T-cell (primary cell): ENCODE results near the gene TYSND1. TPM values are rescaled to one million over a fixed set of nuclear protein-coding genes. Genes with fewer than 3 reads are reported as not detected.

Experiments used
- ATAC-seq, 4 experiments: fragments of 200-7000 bp in 3 of 4; fragments of 150-1000 bp in 1 of 4; cut with Tn5 transposase; replicated peaks in 1 of 4; 1 replicate in 3 of 4; 2 replicates in 1 of 4; pipeline ENCODE4 v1.10.0; 2021; ENCODE audit warnings: moderate library complexity in 3 of 4, mild to moderate bottlenecking in 2 of 4, moderate number of reproducible peaks in 1 of 4
- CTCF ChIA-PET, 2 donors: fragments of 300-600 bp; sonication (Branson Sonifier 250); formaldehyde crosslinking; loops; one replicate each; lab custom pipeline; 2022; ENCODE audit warnings: antibody characterized with exemption in 2 of 2; lab: Charles Lee
- POLR2A ChIA-PET, 2 donors: fragments of 300-600 bp; sonication (Branson Sonifier 250); formaldehyde crosslinking; loops; one replicate each; lab custom pipeline; 2022; ENCODE audit warnings: antibody characterized with exemption in 2 of 2; lab: Charles Lee
- DNase-seq, 35 experiments: peaks; one replicate each; pipeline versions ENCODE4 v3.0.0 to v3.0.0-alpha.2; 2013 to 2023
- H3K27ac ChIP-seq: one replicate; pipeline ENCODE4 v1.5.1; 2013; ENCODE audit warnings: low read length
- H3K27me3 ChIP-seq, 2 experiments: replicated peaks in 1 of 2; 1 replicate in 1 of 2; 2 replicates in 1 of 2; pipeline versions ENCODE4 v1.6.1 to v1.7.0; 2013; ENCODE audit warnings: low read length in 1 of 2, mixed read lengths in 1 of 2; ENCODE audit not compliant: control insufficient read depth in 2 of 2, insufficient read depth in 2 of 2; ENCODE audit errors: extremely low read depth in 1 of 2
- H3K36me3 ChIP-seq, 2 donors: 1 replicate in 1 of 2; 2 replicates in 1 of 2; pipeline versions ENCODE4 v1.6.1 to v1.7.0; 2013; ENCODE audit warnings: low read length in 1 of 2; ENCODE audit not compliant: control insufficient read depth in 2 of 2, insufficient read depth in 1 of 2; ENCODE audit errors: extremely low read depth in 1 of 2
- H3K4me1 ChIP-seq, 2 experiments: 1 replicate in 1 of 2; 2 replicates in 1 of 2; pipeline versions ENCODE4 v1.6.1 to v1.7.0; 2013; ENCODE audit warnings: low read length in 2 of 2, mixed read lengths in 1 of 2; ENCODE audit not compliant: insufficient read depth in 2 of 2, control insufficient read depth in 1 of 2; ENCODE audit errors: extremely low read depth in 1 of 2
- H3K4me3 ChIP-seq, 2 donors: 1 replicate in 1 of 2; 2 replicates in 1 of 2; pipeline versions ENCODE4 v1.5.1 to v1.7.0; 2013; ENCODE audit warnings: mild to moderate bottlenecking in 2 of 2, low read length in 1 of 2, moderate library complexity in 1 of 2; ENCODE audit not compliant: control insufficient read depth in 1 of 2; ENCODE audit errors: extremely low read depth in 1 of 2
- H3K9me3 ChIP-seq: 2 replicates; pipeline ENCODE4 v1.7.0; 2013
- H3K27ac Mint-ChIP-seq, 2 donors: one replicate each; pipeline ENCODE4 v1.8.0; 2020 to 2021; ENCODE audit warnings: mild to moderate bottlenecking in 2 of 2, mixed read lengths in 2 of 2
- H3K27me3 Mint-ChIP-seq, 2 donors: one replicate each; pipeline ENCODE4 v1.8.0; 2021 to 2022; ENCODE audit warnings: mixed read lengths in 2 of 2
- H3K36me3 Mint-ChIP-seq: one replicate; pipeline ENCODE4 v1.8.0; 2021; ENCODE audit warnings: mixed read lengths
- H3K4me1 Mint-ChIP-seq, 3 donors: one replicate each; pipeline ENCODE4 v1.8.0; 2020 to 2022; ENCODE audit warnings: mixed read lengths in 3 of 3, mild to moderate bottlenecking in 1 of 3
- H3K4me3 Mint-ChIP-seq, 3 donors: one replicate each; pipeline ENCODE4 v1.8.0; 2020 to 2022; ENCODE audit warnings: mild to moderate bottlenecking in 3 of 3, mixed read lengths in 3 of 3, moderate library complexity in 3 of 3
- H3K9me3 Mint-ChIP-seq, 3 donors: one replicate each; pipeline ENCODE4 v1.8.0; 2020 to 2022; ENCODE audit warnings: mixed read lengths in 3 of 3
- WGBS: methylation state at CpG from one replicate; pipeline ENCODE4 v1.1.5; 2013; ENCODE audit warnings: missing lambda C conversion rate; ENCODE audit not compliant: insufficient coverage; 5-methylcytosine and 5-hydroxymethylcytosine counted together
- total RNA-seq, 35 experiments: library from RNA in 6 of 35; stranded (reverse) in 6 of 35; fragments of 120-200 nt in 1 of 35; gene quantifications; one replicate each; pipeline versions ENCODE4 v1.2.1 to v1.2.4 and lab custom pipeline; 2013 to 2026

The TYSND1 gene
- total RNA-seq, 5 donors from 2014 or later (not counting 1 experiment from before 2014, with no cell fraction given), result 18.3 to 41.0 (median 38.7) TPM

DNA sequence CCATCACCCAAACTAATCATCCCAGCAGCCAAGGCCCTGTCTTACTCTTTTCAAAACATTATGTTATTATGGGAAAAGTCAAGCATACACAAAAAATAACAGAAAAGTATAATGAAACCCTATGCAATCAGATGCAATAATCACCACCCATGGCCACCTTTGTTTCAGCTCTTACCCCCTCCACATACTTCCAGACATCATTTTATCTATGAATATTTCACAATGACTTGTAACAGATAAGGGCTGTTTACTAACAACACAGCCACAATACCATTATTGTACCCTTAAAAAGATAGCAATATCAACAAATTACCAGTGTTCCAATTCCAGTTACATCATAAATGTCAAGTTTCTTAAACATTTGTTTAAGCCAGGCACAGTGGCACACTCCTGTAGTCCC, 49.0 kb downstream of the TYSND1 start:
- H3K36me3 ChIP-seq, result peaks cover 0 to 57% of the 10 kb centered on the region in 2 donors
- ATAC-seq, result no peak
- H3K4me1 ChIP-seq, result peaks cover 12 to 23% of the 10 kb centered on the region in 2 experiments
- H3K27ac ChIP-seq, result no peak overlapping the region
- no peak overlapping the region for H3K4me3 ChIP-seq
- no peak for DNase-seq
- CTCF ChIA-PET, result no interaction called here
- no peaks in the 10 kb centered on the region for H3K27me3 ChIP-seq
- no peaks in the 10 kb centered on the region for H3K9me3 ChIP-seq
- peaks cover 32 to 42% (median 39%) of the 10 kb centered on the region in 3 donors for H3K4me1 Mint-ChIP-seq
- H3K36me3 Mint-ChIP-seq, result peaks cover 48% of the 10 kb centered on the region
- H3K4me3 Mint-ChIP-seq, result no peak overlapping the region
- no peak overlapping the region for H3K27ac Mint-ChIP-seq
- H3K27me3 Mint-ChIP-seq, result no peaks in the 10 kb centered on the region
- POLR2A ChIA-PET, result no interaction called here
- H3K9me3 Mint-ChIP-seq, result no peaks in the 10 kb centered on the region

DNA sequence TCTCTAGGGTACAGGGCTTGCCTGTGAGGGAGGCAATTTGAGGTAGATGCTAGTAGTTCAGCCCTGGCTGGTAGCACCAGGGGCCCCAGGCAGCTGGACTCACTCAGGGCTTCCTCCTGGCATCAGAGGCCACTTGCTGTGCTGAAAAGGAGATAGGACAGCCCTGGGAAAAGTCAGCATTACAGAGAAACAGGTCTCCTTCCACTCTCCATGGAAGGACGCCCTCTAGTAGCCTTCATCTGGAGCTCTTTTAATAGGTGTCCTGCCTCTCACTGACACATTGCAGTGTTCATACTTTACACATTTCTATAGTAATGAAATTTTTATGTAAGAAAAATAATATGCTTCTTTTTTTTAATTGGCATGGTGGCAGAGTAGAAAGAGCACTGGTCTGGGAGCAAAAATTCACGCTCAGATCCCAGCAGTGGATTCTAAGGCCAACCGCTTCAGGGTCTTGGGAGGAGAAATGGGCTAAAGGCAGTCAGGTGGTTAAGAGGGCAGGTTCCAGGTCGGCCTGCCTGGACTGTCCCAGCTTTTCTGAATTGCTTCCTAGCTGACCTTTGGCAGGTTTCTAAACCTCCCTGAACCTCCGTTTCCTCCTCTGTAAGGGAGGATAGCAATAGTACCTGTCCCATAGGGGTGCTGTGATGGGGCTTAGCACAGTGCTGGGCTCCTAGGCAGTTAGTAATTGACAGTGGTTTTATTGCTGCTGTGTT, 49.6 kb downstream of the TYSND1 start:
- ChIA-PET POLR2A (no interaction called here), CTCF (no interaction called here)
- H3K4me1 ChIP-seq, result peaks cover 13 to 29% of the 10 kb centered on the region in 2 experiments
- H3K27me3 Mint-ChIP-seq, result no peaks in the 10 kb centered on the region
- no peaks in the 10 kb centered on the region for H3K9me3 ChIP-seq
- H3K27ac ChIP-seq, result no peak overlapping the region
- no peak overlapping the region for H3K27ac Mint-ChIP-seq
- no peak overlapping the region for H3K4me3 ChIP-seq
- H3K36me3 ChIP-seq, result peaks cover 0 to 55% of the 10 kb centered on the region in 2 donors
- no peaks in the 10 kb centered on the region for H3K9me3 Mint-ChIP-seq
- DNase-seq (no peak), ATAC-seq (no peak)
- H3K4me1 Mint-ChIP-seq, result peaks cover 38 to 48% (median 45%) of the 10 kb centered on the region in 3 donors
- H3K4me3 Mint-ChIP-seq, result no peak overlapping the region
- H3K36me3 Mint-ChIP-seq, result peaks cover 44% of the 10 kb centered on the region
- WGBS, result 80% methylated on average over 2 of the region's 5 CpGs
- no peaks in the 10 kb centered on the region for H3K27me3 ChIP-seq

DNA sequence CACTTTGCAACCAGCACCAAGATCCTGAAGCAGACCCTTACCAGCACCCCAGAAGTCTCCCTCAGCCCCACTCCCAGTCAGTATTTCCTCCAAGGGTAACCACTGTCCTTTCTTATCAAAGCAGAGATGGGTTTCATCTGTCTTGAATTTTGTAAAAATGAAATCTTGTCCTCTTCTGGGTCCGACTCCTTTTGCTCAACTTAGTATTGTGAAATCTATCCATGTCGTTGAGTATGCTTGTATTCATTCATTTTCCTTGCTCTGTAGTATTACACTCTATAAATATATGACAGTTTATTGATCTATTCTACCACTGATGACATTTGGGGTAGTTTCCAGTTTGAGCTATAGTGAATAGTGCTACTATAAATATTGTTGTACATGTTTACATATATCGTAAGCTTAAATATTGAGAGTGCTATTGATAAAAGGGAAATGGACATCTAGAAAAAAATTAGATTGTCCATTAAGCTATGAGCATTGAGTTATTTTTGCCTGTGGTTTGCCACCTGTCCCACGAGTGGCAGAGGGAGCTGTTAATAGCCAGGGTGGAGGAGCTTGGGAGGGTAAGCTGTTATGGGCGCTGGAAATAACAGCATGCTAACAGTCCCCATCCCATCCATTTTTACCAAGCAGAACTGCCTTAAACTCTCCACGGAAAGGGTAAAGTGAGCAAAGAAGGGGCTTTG, 50.3 kb downstream of the TYSND1 start:
- Histone ChIP-seq H3K27ac (no peak overlapping the region), H3K27me3 (no peaks in the 10 kb centered on the region), H3K4me3 (no peak overlapping the region), H3K9me3 (no peaks in the 10 kb centered on the region), H3K36me3 (peaks cover 0 to 48% of the 10 kb centered on the region in 2 donors), H3K4me1 (peaks cover 17 to 34% of the 10 kb centered on the region in 2 experiments)
- CTCF ChIA-PET, result interaction anchor here (0.6 to 1.5 kb wide), 4 partner anchors 14 to 97 kb away, joined by 3 to 4 read pairs (median 3); no protein-coding TSS in a partner anchor
- WGBS, result 100% methylated on average over 1 of the region's 6 CpGs
- peak overlapping the region in 1 of 2 donors; percentile 46 for H3K27ac Mint-ChIP-seq
- H3K36me3 Mint-ChIP-seq, result peaks cover 37% of the 10 kb centered on the region
- no peak overlapping the region for H3K4me3 Mint-ChIP-seq
- ATAC-seq (no peak), DNase-seq (no peak)
- POLR2A ChIA-PET, result no interaction called here
- H3K4me1 Mint-ChIP-seq, result peaks cover 42 to 54% (median 49%) of the 10 kb centered on the region in 3 donors
- no peaks in the 10 kb centered on the region for H3K27me3 Mint-ChIP-seq
- H3K9me3 Mint-ChIP-seq, result no peaks in the 10 kb centered on the region

DNA sequence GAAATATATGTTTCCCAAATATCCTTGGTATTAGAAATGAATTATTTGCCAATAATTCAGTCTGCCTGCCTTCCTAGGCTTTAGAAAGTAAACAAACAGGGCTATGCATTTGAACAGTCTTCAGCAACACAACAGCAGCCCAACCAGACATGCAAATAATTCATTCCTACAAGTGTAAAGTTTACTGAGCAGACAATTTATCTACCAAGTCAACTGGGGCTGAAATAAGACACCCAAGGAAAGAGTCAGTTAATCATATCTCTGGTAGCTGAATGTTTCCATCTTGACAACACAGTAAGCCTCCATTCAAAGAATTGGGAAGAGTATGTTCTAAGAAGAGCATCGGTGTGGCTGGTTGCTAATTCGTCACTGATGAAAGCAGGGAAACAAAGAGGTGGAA, 52.2 kb downstream of the TYSND1 start:
- Histone ChIP-seq H3K4me1 (peaks cover 17 to 34% of the 10 kb centered on the region in 2 experiments), H3K27me3 (no peaks in the 10 kb centered on the region), H3K27ac (peak overlapping the region; percentile 88), H3K4me3 (peak overlapping the region in 1 of 2 donors; percentile 54), H3K9me3 (no peaks in the 10 kb centered on the region), H3K36me3 (peaks cover 0 to 30% of the 10 kb centered on the region in 2 donors)
- no peak for DNase-seq
- POLR2A ChIA-PET, result no interaction called here
- Mint-ChIP-seq H3K36me3 (peaks cover 24% of the 10 kb centered on the region), H3K9me3 (no peaks in the 10 kb centered on the region), H3K4me1 (peaks cover 44 to 62% (median 58%) of the 10 kb centered on the region in 3 donors), H3K27ac (peak overlapping the region in 1 of 2 donors; percentile 96), H3K27me3 (no peaks in the 10 kb centered on the region), H3K4me3 (peak overlapping the region; percentile 18 to 90 (median 86))
- WGBS, result 100% methylated on average over 2 of the region's 2 CpGs
- no peak for ATAC-seq
- CTCF ChIA-PET, result interaction anchor here (0.5 to 2.8 kb wide), 5 partner anchors 10 to 254 kb away, joined by 3 to 30 read pairs (median 5); partner anchors contain the start of gene TYSND1 (in 1 of the 2)

DNA sequence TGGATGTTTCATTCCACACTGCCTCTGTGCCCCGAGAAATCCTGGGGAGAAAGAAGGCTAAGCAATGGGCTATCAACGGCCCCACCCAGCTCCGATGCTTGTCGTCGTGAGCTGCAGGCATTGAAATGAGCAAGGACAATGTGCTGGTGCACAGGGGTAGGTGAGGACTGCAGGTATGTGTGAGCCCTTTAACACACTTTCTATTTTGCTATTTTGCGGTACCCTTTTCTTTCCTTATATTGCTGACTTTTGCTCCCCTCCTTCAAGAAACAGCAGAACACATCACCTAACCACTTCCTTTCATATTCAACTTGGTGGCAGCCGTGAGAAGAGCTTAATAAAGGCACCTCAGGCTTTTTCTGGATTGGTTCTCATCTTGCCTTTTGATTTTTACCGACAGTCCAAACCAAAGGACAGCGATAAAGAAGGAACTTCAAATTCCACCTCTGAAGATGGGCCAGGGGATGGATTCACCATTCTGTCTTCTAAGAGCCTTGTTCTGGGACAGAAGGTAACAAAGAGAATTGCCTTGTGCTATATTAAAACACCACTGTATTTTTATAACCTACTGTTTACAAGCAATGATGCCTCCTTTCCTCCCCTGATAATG, 53.1 kb downstream of the TYSND1 start:
- Histone ChIP-seq H3K9me3 (no peaks in the 10 kb centered on the region), H3K36me3 (peaks cover 0 to 24% of the 10 kb centered on the region in 2 donors), H3K27ac (peak overlapping the region; percentile 88), H3K4me3 (peak overlapping the region; percentile 42 to 54), H3K27me3 (no peaks in the 10 kb centered on the region), H3K4me1 (peaks cover 17 to 34% of the 10 kb centered on the region in 2 experiments)
- whole genome bisulfite sequencing, result 15% methylated on average over 5 of the region's 9 CpGs
- DNase-seq (peak in 17 of 35 experiments; percentile 1 to 61 (median 12)), ATAC-seq (peak; percentile 72 to 79 (median 74))
- no peaks in the 10 kb centered on the region for H3K27me3 Mint-ChIP-seq
- no peaks in the 10 kb centered on the region for H3K9me3 Mint-ChIP-seq
- H3K27ac Mint-ChIP-seq, result peak overlapping the region; percentile 96 to 98
- H3K36me3 Mint-ChIP-seq, result peaks cover 18% of the 10 kb centered on the region
- CTCF ChIA-PET, result interaction anchor here (1.0 to 2.8 kb wide), 4 partner anchors 9 to 52 kb away, joined by 3 to 30 read pairs (median 5); partner anchors contain the start of gene TYSND1 (in 1 of the 2)
- H3K4me1 Mint-ChIP-seq, result peaks cover 44 to 59% (median 58%) of the 10 kb centered on the region in 3 donors
- peak overlapping the region; percentile 86 to 90 (median 90) for H3K4me3 Mint-ChIP-seq
- POLR2A ChIA-PET, result interaction anchor here (0.8 to 1.3 kb wide), 3 partner anchors 20 to 77 kb away, joined by 4 to 18 read pairs (median 4); partner anchors contain the start of genes SAR1A (in 1 of the 2) and TYSND1 (in 1 of the 2)

DNA sequence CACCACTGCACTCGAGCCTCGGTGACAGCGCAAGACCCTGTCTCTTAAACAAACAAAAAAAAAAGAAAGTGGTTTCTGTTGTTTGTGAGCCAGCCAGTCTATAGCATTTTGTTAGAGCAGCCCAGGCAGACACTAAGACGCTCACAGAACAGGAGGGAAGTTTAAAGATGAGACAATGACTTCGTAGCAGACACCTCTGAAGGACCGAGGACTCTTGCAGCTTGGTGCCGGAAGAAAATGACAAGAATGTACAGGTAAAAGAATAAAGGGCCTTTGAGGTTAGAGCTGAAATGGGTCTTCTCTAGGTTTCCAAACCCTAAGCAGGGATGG, 54.1 kb downstream of the TYSND1 start:
- H3K36me3 ChIP-seq, result peaks cover 0 to 22% of the 10 kb centered on the region in 2 donors
- H3K9me3 ChIP-seq, result no peaks in the 10 kb centered on the region
- peaks cover 17 to 34% of the 10 kb centered on the region in 2 experiments for H3K4me1 ChIP-seq
- WGBS, result 39% methylated on average over 4 of the region's 7 CpGs
- H3K4me3 ChIP-seq, result peak overlapping the region; percentile 42 to 54
- CTCF ChIA-PET, result interaction anchor here in 1 of 2 donors (2.8 kb wide), 1 partner anchor 53 kb away, joined by 30 read pairs; the partner anchor contains the start of gene TYSND1
- DNase-seq, result peak in 2 of 35 experiments; percentile 7 to 40
- ATAC-seq, result peak; percentile 55 to 65 (median 59)
- POLR2A ChIA-PET, result interaction anchor here (0.6 to 1.1 kb wide), 3 partner anchors 21 to 842 kb away, joined by 3 to 4 read pairs (median 4); partner anchors contain the start of gene PPA1 (in 1 of the 2)
- no peaks in the 10 kb centered on the region for H3K27me3 Mint-ChIP-seq
- peak overlapping the region; percentile 86 to 90 (median 90) for H3K4me3 Mint-ChIP-seq
- H3K27ac ChIP-seq, result peak overlapping the region; percentile 88
- peak overlapping the region; percentile 96 to 98 for H3K27ac Mint-ChIP-seq
- H3K36me3 Mint-ChIP-seq, result peaks cover 14% of the 10 kb centered on the region
- H3K9me3 Mint-ChIP-seq, result no peaks in the 10 kb centered on the region
- H3K27me3 ChIP-seq, result no peaks in the 10 kb centered on the region
- H3K4me1 Mint-ChIP-seq, result peaks cover 41 to 55% (median 54%) of the 10 kb centered on the region in 3 donors
